Fibroblast of the aortic adventitia (primary cell): ENCODE measurements around the gene TRIB2. TPM values are rescaled to one million over a fixed set of nuclear protein-coding genes. Genes with fewer than 3 reads are reported as not detected.

Experiments
- DNase-seq: peaks from one replicate; pipeline ENCODE4 v3.0.0-alpha.2; 2010; ENCODE audit warnings: low read depth
- H3K4me3 ChIP-seq: 2 replicates; pipeline ENCODE4 v1.5.1; 2011; ENCODE audit warnings: low read depth, mild to moderate bottlenecking, control low read depth, low read length, moderate library complexity
- CTCF ChIP-seq: IDR thresholded peaks from 2 replicates; pipeline ENCODE4 v1.5.1; 2011; ENCODE audit warnings: mild to moderate bottlenecking, low read length, control low read depth, inconsistent platforms; ENCODE audit not compliant: insufficient read depth
- total RNA-seq: library from RNA; depleted of rRNA; stranded (reverse); fragments of >200 nt; gene quantifications from 2 replicates; pipeline ENCODE4 v1.2.3, GENCODE V29; 2012; ENCODE audit warnings: low replicate concordance

Gene TRIB2
- total RNA-seq, 1 donor, result 39.9 TPM

- no peak overlapping the region for H3K4me3 ChIP-seq
- TF ChIP-seq CTCF, result no peak
- DNase-seq, result no peak
Measured at GRCh38 chr2:12755384-12755783, 38.6 kb downstream of the TRIB2 start.

- peak; percentile 71 for DNase-seq
- H3K4me3 ChIP-seq, result no peak overlapping the region
- no peak for TF ChIP-seq CTCF
Measured at GRCh38 chr2:12759248-12759647, 42.5 kb downstream of the TRIB2 start.

GRCh38 chr2:12761104-12761503, 44.4 kb downstream of the TRIB2 start:
- TF ChIP-seq CTCF, result no peak
- H3K4me3 ChIP-seq, result no peak overlapping the region
- no peak for DNase-seq

DNA sequence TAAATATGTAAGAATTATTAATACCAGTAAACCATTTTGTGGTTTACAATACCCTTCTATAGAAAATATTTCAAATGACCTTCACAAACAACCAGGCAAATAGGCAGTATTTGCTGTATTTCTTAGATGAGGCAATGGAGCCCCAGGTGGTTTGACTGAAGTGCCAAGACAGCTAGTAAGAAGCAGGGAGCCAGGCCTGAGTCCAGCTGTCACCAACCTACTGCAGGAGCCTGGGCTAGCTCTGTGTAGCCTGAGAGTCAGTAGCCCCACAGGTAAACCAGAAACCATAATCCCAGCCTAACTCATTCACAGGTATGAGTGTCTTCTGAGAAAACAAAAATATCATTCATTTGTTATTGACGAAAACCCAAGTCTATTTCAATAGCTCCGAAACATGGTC, 45.6 kb downstream of the TRIB2 start:
- no peak for DNase-seq
- no peak for TF ChIP-seq CTCF
- H3K4me3 ChIP-seq, result no peak overlapping the region

DNA sequence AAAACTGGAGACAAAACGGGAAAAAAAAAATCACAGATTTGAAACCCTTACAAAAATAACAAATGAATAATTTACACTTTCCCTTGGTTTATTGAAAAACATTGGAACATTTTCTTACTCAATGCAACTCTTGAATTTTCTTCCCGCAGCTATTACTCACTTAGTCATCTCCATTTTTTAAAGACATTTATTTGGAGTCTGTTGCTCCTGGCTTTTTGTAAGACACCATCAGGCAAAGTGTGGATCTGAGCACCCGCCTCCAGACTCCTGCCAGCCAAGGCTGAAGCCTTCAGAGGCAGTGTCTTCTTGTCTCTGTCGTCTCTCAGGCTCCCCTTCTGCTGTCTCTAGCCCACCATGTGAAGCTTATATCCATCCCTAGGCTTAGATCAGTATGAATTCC, 46.2 kb downstream of the TRIB2 start:
- no peak for TF ChIP-seq CTCF
- no peak overlapping the region for H3K4me3 ChIP-seq
- peak; percentile 70 for DNase-seq

- no peak overlapping the region for H3K4me3 ChIP-seq
- DNase-seq, result no peak
- TF ChIP-seq CTCF, result no peak
Measured at GRCh38 chr2:12763486-12763885, 46.8 kb downstream of the TRIB2 start.

- no peak overlapping the region for H3K4me3 ChIP-seq
- peak; percentile 88 for DNase-seq
- no peak for TF ChIP-seq CTCF
Measured at GRCh38 chr2:12764075-12764730, 47.5 kb downstream of the TRIB2 start.
